ENCODE results near the gene YAE1.

YAE1 gene

DNA sequence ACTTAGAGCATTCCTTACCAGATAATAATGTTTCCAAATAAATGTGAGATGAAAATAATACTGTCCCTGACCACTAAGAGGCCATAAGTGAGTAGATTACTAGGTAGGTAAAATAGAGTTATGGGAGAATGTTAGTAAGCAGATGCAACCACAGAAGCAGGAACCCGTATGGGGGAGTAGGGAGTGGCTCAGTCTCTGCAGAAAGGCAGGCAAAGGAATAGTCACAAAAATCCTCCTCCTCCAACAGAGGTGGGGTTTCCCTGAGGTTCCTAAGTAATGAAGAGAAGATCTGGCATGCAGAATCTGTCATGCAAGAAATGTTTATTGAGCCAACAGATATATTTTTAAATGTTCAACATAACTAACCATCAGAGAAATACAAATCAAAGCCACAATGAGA lies 9.0 kb upstream of the YAE1 start:
- no peak for DNase-seq

DNA sequence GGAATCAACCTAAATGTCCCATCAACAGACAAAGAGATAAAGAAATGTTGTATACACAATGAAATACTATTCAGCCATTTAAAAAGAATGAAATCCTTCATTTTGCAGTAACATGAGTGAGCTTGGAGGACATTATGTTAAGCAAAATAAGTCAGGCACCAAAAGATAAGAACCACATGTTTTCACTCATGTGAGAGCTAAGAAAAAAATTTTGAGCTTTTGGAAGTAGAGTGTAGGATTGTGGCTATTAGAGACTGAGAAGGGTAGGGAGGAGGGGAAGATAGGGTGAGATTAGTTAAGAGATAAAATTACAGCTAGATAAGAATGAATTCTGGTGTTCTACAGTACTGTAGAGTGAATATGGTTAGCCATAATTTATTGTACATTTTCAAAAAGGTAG lies 8.3 kb upstream of the YAE1 start:
- DNase-seq: no peak

DNA sequence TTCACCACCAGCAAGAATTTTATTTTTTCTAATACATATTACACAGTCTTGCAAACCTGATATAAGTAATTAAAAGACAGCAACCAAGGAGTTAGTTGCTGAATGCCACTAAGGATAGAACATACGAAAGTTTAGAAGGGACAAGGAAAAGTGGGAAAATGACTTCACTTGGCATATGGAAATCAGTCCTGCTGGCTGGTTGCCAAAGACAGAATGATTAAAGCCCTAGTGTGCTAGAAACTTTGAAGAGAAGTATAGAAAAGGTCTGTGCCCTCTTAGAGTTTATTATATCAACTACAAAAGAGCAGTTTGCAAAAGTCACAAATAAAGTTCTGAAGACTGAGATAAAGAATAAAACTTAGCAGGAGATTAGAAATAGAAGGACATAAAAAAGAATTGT lies 5.8 kb upstream of the YAE1 start:
- DNase-seq: no peak

DNA sequence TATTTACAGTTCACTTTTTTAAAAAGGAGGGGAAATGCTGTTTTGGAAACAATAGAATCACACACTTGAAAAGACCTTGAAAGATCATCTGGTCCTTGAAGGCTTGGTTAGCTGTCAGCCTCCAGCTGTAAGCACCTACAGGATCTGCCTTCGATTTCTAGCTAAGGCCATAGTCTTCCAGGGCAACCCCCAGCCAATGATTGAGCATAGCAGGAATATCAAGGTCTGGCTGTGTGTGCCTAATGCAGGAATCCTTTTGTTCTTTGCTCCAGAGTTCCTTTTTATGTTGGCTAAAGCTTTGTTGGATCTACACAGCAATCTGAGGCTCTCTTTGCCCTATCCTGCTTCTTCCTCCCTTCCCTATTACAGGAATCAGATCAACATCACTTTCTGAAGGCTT lies 5.2 kb upstream of the YAE1 start:
- DNase-seq: no peak

DNA sequence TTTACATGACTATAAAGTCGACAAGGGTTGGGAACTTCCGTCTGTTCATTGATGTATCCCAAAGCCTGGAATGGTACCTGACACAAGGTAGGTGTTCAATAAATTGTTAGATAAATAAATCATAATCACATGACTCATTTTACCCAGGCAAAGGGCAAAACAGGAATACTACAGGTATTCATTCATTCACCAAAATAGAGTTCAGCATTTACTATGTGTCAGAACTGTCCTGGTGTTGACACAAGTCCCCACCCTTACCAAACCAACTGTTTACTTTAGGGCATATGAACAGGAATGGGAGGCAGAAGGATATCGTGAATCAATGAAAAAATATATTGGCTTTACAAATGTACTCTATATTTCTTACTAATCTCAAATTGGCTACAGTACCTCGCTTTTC lies 666 bp upstream of the YAE1 start:
- DNase-seq: no peak

DNA sequence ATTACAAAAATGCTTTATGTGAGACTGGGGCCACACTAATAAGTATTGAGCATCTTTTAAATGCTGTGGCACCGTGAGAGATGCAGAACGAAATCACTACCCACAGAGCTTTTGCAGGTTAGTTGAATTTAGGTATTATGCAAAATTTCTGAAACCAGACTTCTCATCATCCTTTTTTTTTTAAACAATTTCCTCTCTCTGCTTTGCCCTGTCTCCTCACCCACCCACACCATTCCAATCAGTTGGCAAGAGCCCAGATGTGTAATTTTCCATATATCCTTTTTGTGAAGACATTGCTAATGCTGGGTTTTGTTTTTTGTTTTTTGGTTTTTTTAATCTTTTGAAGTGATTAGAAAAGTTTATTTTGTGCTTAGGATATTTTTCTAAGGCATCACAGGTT lies 1.1 kb downstream of the YAE1 start:
- no peak for DNase-seq

DNA sequence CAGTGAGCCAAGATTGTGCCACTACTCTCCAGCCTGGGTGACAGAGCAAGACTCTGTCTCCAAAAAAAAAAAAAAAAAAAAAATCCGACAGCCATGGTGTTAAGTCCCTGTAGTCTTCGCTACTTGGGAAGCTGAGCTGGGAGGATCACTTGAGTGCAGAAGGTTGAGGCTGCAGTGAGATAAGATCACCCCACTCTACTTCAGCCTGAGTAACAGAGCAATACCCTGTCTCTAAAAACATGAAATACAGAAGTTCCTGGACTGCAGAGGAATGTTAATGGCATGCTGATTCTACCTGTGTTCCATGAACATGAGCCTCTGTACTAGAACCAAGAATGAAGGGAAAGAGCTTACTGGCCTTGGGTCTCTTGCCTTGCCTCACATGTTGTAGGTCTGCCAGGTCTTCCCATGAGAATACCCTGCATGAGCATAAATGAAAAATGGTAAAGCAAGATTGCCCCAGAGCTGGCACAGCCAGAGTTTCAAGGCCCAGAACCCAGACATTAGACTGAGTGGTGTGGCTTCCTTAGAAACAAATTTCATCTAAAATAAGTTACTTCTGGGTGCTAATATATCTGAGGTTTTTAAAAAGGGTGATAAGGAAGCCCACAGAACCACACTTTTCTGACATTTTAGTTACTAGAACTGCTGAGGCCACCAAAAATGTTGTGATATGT lies 8.6 kb downstream of the YAE1 start:
- DNase-seq: no peak

DNA sequence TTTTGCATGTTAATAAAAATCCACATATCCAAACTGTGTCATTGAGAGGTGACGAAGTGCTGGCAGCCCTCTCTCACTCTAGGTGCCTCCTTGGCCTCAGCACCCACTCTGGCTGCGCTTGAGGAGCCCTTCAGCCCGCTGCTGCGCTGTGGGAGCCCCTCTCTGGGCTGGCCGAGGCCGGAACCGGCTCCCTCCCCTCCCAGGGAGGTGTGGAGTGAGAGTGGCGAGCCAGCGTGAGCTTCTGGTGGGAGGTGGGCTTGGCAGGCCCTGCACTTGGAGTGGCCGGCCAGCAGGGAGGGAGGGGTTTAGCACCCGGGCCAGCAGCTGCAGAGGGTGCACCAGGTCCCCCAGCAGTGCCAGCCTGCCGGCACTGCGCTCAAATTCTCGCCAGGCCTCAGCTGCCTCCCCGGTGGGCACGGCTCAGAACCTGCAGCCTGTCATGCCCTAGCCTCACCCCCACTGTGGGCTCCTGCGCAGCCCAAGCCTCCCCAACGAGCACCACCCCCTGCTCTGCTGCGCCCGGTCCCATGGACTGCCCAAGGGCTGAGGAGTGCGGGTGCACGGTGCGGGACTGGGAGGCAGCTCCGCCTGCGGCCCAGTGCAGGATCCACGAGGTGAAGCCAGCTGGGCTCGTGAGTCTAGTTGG lies 11.1 kb downstream of the YAE1 start:
- DNase-seq: no peak

DNA sequence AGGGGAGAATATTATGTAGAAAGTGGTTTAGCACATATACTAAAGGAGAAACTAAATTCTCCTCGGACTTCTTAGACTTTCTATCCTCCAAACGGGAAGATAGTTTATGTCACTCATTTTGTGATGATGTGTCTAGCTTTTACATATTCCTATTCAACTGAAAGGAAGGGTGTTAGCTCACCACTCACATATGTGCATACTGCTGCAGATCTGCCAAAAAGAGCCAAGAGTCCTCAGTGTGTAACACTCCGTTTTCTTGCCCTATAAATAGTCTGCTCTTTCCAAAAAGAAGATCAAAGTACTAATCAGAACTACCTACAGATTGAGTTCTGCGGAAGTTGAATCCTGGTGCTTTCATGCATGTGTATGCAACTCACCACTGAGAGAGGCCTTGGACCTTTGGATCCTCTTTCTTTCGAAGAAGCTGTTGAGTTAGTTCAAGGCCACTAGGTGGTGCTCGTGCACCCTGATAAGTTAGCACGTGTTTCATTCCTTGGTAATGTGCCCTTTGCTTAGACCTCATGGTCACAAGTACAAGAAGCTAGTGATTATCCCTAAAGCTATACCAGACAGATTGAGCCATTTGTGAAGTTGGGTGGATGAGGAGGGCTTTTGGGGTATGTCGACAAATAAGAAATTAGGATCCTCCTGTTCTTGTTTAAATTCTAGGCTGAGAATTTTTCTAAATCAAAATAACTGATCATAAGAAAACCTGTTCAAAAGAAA lies 14.1 kb downstream of the YAE1 start:
- DNase-seq: peak; percentile 58

DNA sequence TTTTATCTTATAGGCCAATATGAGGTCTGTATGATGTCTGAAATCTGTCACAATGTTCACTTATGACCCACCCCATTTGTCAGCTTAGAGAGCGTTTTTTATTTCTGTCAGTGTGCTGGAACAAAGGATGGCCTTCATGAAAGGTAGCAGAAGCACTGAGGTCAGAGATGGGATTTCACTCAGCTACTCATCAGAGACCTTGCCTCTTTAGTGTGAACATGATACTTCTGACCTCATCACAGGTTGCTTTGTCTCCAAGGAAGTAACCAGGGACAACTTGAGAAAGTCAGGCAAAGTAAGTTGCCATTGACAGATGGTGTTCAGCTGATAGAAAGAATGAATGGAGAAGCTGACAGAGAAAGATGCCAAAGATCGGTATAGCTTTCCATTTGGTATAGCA lies 16.3 kb downstream of the YAE1 start:
- no peak for DNase-seq

DNA sequence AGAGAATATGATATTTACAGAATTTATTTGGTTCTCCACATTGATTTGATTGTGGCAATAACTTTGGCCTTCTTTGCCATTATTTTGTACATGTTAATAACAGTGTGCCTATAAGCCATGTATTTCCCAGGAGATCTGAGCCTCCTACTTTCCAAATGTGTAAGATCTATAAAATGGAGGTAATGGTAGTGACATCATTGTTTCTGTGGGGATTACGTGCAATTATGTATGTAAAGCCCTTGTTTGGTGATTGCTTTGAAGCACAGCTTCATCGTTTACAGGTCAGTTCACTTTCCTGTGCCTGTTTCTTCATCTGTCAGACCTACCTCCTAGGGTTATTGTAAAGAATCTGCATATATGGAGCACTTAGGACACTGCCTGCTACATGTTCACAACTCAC lies 17.3 kb downstream of the YAE1 start:
- DNase-seq: no peak

DNA sequence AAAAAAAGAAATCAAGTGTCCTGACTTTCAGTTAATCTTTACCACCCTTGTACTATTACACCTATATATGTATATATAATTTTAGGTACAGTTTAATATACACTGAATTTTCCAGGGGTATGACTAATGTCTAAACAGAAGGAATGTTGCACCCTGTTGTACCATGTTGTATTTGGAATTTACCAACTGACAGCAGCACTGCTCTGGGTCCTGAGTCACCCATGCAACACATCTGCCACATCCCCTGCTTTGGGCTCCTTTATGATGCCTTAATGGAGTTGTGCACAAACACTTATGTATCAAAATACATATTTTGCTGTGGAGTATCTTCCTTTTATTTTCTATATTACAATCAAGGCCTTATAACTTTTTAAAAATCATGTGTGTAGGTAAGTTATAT lies 21.2 kb downstream of the YAE1 start:
- DNase-seq: no peak

DNA sequence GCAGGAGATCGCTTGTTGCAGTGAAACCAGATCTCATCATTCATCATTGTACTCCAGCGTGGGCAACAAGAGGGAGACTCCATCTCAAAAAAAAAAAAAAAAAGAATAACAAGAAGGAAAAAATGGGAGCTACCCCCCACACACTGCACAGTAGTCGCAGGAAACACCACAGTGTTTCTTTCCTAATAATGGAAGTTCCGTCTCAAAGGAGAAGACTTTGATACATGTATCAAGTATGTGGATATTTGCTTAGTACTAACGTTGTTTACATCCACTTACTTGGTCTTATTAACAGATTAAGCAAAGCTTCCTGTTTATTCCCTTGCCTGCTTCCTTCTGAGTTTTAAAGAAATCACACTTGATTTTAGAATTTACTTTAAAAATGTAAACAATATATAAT lies 22.2 kb downstream of the YAE1 start:
- DNase-seq: no peak

DNA sequence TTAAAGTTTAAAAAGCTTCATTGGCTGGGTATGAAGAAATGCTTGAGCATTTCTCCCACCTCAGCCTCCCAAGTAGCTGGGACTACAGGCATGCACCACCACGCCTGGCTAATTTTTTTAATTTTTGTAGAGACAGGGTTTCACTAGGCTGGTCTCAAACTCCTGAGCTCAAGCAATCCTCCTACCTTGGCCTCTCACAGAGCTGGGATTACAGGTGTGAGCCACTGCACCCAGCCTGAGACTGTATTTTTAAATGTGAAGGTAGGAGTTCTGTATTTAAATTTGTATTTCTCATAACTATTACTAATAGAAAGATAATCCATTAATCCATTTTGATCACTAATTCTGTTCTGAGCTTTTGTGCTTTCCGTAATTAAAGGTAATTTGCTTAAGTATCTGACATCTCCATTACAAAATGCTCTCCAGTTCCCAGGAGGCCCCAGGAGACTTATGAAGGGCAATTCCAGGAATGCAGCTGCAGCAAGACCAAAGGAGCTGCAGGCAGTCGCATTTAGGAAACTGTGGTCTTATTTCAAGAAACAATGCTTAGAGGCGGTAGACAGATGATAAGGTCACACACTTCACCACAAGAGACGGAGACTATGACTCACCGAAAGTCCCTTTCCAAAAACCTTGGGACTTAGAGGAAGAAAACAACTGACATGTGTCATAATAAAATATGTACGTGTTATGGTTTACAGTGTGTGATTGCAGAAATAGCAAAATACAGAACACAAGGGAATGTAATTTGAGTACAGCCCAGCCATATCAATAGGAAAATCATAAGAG lies 23.3 kb downstream of the YAE1 start:
- peak; percentile 34 for DNase-seq

DNA sequence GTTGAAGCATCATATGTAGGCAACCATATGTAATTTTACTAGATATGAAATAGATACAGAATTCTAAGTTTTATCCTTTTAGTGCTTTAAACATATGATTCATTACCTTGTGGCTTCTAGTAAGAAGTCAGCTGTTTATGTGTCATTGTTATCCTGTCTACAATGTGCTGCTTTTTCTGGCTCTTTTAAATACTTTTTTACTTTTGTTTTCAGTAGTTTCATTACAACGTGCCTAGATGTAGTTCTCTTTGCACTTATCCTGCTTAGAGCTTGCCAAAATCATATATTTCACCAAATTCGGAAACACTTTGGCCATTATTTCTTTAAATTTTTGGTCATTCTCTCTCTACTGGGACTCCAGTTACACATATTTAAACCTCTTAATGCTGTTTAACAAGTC lies 26.4 kb downstream of the YAE1 start:
- DNase-seq: no peak

DNA sequence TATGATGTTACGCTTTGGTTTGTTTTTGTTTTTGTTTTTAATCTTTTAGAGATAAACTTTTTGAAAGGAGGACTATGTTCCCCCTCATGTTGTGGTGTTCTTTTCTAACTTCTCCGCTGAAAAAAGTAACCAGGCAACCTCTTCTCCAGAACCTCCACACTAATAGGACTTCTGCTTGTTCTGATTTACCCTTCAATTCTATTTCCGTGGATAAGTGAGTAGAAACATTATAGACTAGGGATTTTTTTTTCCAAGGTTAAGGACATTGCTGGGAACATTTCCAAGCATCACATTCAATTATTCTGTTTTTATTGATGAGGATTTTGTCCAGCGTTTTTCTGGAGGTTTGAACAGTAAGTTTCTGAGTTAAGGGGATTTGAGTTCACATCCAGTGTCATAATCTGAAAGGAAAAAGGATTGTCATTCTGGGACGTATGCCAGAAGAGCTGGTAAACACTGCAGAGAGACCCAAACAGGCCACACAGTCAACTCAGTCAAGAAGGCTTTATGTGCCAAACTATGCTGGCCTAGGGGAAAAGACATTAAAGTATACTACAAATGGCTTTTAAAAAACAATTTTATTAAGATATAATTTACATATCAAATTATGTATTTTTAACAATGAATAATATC lies 28.9 kb downstream of the YAE1 start:
- DNase-seq: no peak

DNA sequence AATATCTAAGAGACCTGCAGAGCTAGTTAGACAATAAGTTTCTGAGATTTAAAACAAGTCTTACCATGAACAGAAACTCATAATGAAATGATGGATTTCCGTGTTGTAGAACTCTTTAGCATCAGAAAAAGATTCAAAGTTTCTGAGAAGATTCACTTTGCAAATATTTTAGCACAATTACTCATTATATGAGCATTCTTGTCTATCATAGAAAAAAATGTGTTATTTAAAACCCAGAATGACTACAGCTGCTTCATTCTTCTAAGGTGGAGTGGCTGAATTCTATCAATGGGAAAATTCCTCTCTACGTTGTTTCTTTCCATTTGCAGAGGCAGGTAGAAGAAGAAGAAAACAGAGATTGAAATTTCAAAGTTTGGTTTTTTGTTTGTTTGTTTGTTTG lies 36.1 kb downstream of the YAE1 start:
- DNase-seq: no peak

DNA sequence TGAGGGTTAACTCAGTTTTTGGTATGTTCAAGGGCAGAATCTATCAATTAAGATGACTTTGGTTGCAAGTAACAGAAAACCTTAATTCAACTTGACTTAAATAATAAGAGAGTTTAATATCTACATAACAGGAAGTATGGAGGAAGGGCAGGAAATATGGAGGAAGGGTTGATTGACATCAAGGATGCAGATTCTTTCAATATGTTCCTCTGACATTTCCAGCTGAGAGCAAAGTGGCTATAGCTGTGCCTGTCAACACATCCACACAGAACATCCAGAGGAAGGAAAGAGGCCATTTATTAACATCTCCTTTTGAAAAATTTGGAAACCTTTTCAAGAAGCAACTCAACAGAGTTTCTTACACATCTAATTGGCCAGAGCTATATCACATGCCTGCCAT lies 37.7 kb downstream of the YAE1 start:
- no peak for DNase-seq

DNA sequence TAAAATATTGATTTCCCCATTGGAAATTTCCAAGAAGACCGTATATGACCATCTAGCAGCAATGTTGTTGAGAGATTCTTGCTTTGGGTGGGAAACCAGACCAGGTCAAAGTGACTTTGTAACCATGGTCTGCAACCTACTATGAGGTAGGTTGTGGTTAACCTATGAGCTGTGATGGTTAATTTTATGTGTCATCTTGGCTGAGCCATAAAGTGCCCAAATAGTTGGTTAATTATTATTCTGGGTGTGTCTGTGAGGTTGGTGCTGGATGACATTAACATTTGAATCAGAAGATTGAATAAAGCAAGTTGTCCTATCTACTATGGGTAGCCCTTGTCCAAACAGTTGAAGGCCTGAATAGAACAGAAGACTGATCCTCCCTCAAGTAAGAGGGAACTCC lies 38.9 kb downstream of the YAE1 start:
- no peak for DNase-seq

DNA sequence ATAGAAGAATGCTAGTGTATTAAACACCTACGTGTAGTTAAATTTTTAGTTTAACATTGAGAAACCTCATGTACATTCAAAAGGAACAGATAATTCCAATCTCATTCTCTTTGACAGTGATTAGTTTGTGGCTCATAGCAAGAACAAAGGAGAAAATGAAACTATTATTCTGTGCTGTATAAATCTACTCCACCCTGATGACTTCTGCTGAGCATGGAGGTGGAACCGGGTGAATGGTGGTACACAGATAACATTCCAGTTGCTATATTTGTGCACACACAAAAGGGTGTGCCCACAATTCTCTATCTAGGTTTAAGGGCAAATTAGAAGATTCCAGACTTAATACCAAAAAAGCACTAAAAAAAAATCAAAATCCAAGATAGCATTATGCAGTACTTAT lies 40.1 kb downstream of the YAE1 start:
- DNase-seq: no peak

DNA sequence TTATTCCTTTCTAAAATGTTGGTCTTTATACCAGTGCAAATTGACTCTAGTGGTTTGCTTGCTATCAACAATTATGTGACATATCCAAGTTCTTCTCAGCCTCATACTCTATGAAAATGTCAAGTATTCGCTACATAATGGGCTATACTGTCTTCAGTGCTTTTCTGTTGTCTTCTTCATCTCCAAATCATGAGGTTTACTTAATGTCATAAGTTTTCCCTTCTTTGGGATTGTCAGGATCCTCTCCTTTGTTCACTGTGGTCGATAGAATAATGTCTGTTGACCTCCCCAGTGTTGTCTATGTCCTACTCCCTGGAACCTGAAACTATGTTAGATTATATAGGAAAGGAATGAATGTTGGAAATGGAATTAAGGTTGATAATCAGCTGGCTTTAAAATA lies 40.7 kb downstream of the YAE1 start:
- no peak for DNase-seq

DNA sequence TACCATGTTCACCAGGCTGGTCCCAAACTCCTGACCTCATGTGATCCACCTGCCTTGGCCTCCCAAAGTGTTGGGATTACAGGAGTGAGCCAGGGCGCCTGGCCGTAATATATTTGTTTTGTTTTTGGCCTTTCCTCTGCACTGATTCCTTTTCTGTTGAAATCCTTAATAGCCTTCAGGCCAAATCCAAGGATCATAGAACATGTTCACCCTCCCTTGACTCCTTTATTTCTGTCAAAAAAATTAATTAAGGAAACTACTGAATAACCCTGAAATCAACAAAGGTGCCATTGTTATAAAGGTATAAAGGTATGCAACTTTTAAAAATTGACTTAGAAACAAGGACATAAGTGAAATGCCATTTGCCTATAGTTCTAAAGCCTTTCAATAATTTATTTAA lies 41.7 kb downstream of the YAE1 start:
- DNase-seq: no peak

DNA sequence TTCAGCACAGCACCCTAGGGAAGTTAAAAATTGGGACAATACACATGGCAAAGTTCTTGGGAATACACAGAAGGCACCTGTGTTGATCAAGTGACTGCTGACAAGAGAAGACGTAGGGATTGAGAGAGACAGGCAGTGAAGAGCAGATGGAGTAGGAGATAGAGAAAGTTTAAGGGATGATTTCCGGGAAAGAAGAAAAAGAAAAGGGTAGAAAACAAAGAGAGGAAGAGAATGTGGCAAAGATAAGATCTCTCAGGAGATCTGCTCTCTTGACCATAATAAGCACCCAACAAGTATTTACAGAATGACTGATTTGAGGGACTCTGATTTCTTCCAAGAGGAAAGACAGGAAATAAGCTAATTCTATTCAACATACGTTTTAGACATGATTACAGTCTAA lies 42.1 kb downstream of the YAE1 start:
- no peak for DNase-seq
